Spinal cord (tissue), 10 donors: ENCODE data around the gene HEPACAM. TPM values are rescaled to one million over a fixed set of nuclear protein-coding genes. Genes with fewer than 3 reads are reported as not detected.

Experiments used
- DNase-seq, 6 donors: peaks; one replicate each; pipeline versions ENCODE4 v3.0.0 to v3.0.0-alpha.2; 2013 to 2015; ENCODE audit warnings: low spot score in 6 of 6, low read depth in 4 of 6
- H3K27ac ChIP-seq: one replicate; pipeline ENCODE4 v1.5.1; 2013; ENCODE audit warnings: low read depth, low read length, control low read depth
- H3K27me3 ChIP-seq: one replicate; pipeline ENCODE4 v1.6.1; 2013; ENCODE audit warnings: low read length; ENCODE audit not compliant: control insufficient read depth, insufficient read depth
- H3K36me3 ChIP-seq: one replicate; pipeline ENCODE4 v1.6.1; 2013; ENCODE audit warnings: low read length; ENCODE audit not compliant: control insufficient read depth, insufficient read depth
- H3K4me1 ChIP-seq: one replicate; pipeline ENCODE4 v1.6.1; 2013; ENCODE audit warnings: low read length; ENCODE audit not compliant: control insufficient read depth, insufficient read depth
- H3K4me3 ChIP-seq: one replicate; pipeline ENCODE4 v1.5.1; 2013; ENCODE audit warnings: low read depth, low read length, control low read depth
- H3K9me3 ChIP-seq: one replicate; pipeline ENCODE4 v1.6.1; 2013; ENCODE audit warnings: low read length; ENCODE audit not compliant: control insufficient read depth, insufficient read depth
- WGBS: methylation state at CpG from one replicate; pipeline ENCODE4 v1.1.5; 2013; ENCODE audit warnings: missing lambda C conversion rate; ENCODE audit not compliant: insufficient coverage; 5-methylcytosine and 5-hydroxymethylcytosine counted together
- polyA plus RNA-seq, 2 donors: library from polyadenylated mRNA; unstranded; fragments of 120-200 nt; gene quantifications; one replicate each; pipeline ENCODE4 v1.2.1, GENCODE V29; 2013; ENCODE audit not compliant: insufficient read length in 2 of 2
- total RNA-seq, 2 donors: library from RNA; depleted of rRNA in 1 of 2; stranded (reverse); fragments of 120-200 nt in 1 of 2; fragments of >200 nt in 1 of 2; gene quantifications; one replicate each; pipeline versions ENCODE4 v1.2.3 to v1.2.4, GENCODE V29; 2013 to 2014
- donor health status: healthy.

HEPACAM gene
- total and polyA plus RNA-seq, 4 donors, result 31.1 to 129 (median 82.0) TPM

GRCh38 chr11:124896071-124896750 is 39.6 kb downstream of the HEPACAM start:
- no peak for DNase-seq
- H3K4me3 ChIP-seq, result peak overlapping the region; percentile 14
- 83% methylated on average over 7 of the region's 16 CpGs for WGBS
- no peak overlapping the region for H3K27ac ChIP-seq
- no peaks in the 10 kb centered on the region for H3K9me3 ChIP-seq
- H3K36me3 ChIP-seq, result no peaks in the 10 kb centered on the region
- no peaks in the 10 kb centered on the region for H3K27me3 ChIP-seq
- H3K4me1 ChIP-seq, result peaks cover 48% of the 10 kb centered on the region

GRCh38 chr11:124895471-124895971 is 40.3 kb downstream of the HEPACAM start:
- H3K9me3 ChIP-seq, result no peaks in the 10 kb centered on the region
- H3K36me3 ChIP-seq, result no peaks in the 10 kb centered on the region
- DNase-seq, result no peak
- H3K27ac ChIP-seq, result no peak overlapping the region
- H3K4me3 ChIP-seq, result peak overlapping the region; percentile 14
- H3K27me3 ChIP-seq, result no peaks in the 10 kb centered on the region
- peaks cover 55% of the 10 kb centered on the region for H3K4me1 ChIP-seq
- 85% methylated on average over 20 of the region's 20 CpGs for WGBS

- H3K27ac ChIP-seq, result no peak overlapping the region
- no peaks in the 10 kb centered on the region for H3K9me3 ChIP-seq
- no peak overlapping the region for H3K4me3 ChIP-seq
- H3K36me3 ChIP-seq, result no peaks in the 10 kb centered on the region
- H3K4me1 ChIP-seq, result peaks cover 51% of the 10 kb centered on the region
- WGBS, result 86% methylated on average over 3 of the region's 4 CpGs
- no peaks in the 10 kb centered on the region for H3K27me3 ChIP-seq
- DNase-seq, result no peak
Observed at GRCh38 chr11:124894606-124895430, 41.0 kb downstream of the HEPACAM start.

GRCh38 chr11:124893781-124894401 is 42.0 kb downstream of the HEPACAM start:
- Histone ChIP-seq H3K27me3 (no peaks in the 10 kb centered on the region), H3K36me3 (no peaks in the 10 kb centered on the region), H3K9me3 (no peaks in the 10 kb centered on the region), H3K4me1 (peaks cover 44% of the 10 kb centered on the region), H3K4me3 (no peak overlapping the region), H3K27ac (no peak overlapping the region)
- 93% methylated on average over 14 of the region's 14 CpGs for WGBS
- no peak for DNase-seq

GRCh38 chr11:124892750-124893454 is 42.9 kb downstream of the HEPACAM start:
- no peak for DNase-seq
- H3K27ac ChIP-seq, result no peak overlapping the region
- H3K27me3 ChIP-seq, result no peaks in the 10 kb centered on the region
- peaks cover 35% of the 10 kb centered on the region for H3K4me1 ChIP-seq
- H3K4me3 ChIP-seq, result no peak overlapping the region
- no peaks in the 10 kb centered on the region for H3K9me3 ChIP-seq
- H3K36me3 ChIP-seq, result no peaks in the 10 kb centered on the region
- WGBS, result 83% methylated on average over 8 of the region's 9 CpGs

- DNase-seq, result no peak
- Histone ChIP-seq H3K4me1 (peaks cover 28% of the 10 kb centered on the region), H3K4me3 (no peak overlapping the region), H3K27ac (no peak overlapping the region), H3K9me3 (no peaks in the 10 kb centered on the region), H3K36me3 (no peaks in the 10 kb centered on the region), H3K27me3 (no peaks in the 10 kb centered on the region)
- 90% methylated on average over 2 of the region's 2 CpGs for WGBS
Observed at GRCh38 chr11:124892146-124892545, 43.7 kb downstream of the HEPACAM start.

GRCh38 chr11:124891373-124891861 is 44.4 kb downstream of the HEPACAM start:
- Histone ChIP-seq H3K4me1 (peaks cover 23% of the 10 kb centered on the region), H3K27me3 (no peaks in the 10 kb centered on the region), H3K36me3 (no peaks in the 10 kb centered on the region), H3K4me3 (no peak overlapping the region), H3K9me3 (no peaks in the 10 kb centered on the region), H3K27ac (no peak overlapping the region)
- WGBS, result 46% methylated on average over 9 of the region's 12 CpGs
- no peak for DNase-seq

DNA sequence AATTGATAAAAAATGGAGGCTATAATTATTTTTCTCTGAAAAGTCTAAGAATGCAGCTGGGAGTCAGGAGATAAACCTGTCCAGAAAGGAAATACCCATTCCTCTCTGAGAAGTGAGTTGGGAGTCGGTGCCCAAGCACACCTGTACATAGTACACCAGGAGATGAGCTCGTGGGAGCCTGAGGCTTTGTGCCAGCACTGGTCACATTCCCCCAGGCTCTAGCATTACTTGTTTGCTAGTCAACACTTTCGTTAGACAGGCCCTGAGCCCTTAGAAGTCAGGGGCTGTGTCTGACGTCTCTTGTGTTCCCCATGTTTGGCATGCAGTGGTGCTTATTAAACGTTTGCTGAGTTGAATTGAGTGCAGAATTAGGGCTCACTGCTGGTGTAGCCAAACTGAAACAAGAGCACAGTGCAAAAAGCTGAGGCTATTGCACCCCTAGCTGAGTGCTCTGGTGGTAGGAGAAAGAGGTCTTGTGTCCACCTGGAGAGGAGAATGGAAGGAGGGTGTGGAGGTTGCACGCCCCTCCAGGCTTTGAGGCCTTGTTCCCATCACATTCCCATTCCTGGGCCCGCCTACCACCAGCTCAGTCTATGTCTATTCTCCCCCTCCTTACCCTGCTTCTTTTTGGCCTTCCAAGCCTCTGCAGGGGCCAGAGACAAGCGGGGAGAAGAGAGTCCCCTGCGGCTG is 45.0 kb downstream of the HEPACAM start:
- WGBS, result 64% methylated on average over 6 of the region's 9 CpGs
- DNase-seq, result no peak
- H3K4me1 ChIP-seq, result peaks cover 23% of the 10 kb centered on the region
- H3K27me3 ChIP-seq, result no peaks in the 10 kb centered on the region
- no peak overlapping the region for H3K4me3 ChIP-seq
- H3K9me3 ChIP-seq, result no peaks in the 10 kb centered on the region
- H3K36me3 ChIP-seq, result no peaks in the 10 kb centered on the region
- H3K27ac ChIP-seq, result no peak overlapping the region

DNA sequence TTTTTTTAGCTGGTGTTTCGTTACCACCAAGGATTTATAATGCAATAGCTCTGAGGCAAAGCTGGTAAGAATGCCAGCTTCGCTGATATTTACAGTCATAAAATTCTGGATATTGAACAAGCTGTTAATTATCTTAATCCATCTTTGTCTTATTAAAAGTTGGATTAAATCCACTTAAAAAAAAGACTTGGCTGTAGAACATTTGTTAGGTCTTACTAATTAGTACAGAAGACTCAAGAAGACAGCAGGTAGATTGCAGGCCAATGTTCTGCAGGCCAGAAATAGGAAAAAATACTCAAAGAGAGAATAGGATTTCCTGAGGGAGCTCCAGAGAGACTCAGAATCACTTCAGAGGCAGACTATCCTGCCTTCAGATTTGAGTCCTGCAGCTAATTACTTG is 45.7 kb downstream of the HEPACAM start:
- no peaks in the 10 kb centered on the region for H3K9me3 ChIP-seq
- WGBS, result no CpG with 5 or more reads among the region's 2 CpGs
- H3K4me1 ChIP-seq, result peaks cover 19% of the 10 kb centered on the region
- H3K36me3 ChIP-seq, result no peaks in the 10 kb centered on the region
- no peak for DNase-seq
- H3K27me3 ChIP-seq, result no peaks in the 10 kb centered on the region
- no peak overlapping the region for H3K4me3 ChIP-seq
- H3K27ac ChIP-seq, result no peak overlapping the region
